ENCODE measurements around the gene KHDC1. TPM values are rescaled to one million over a fixed set of nuclear protein-coding genes. Genes with fewer than 3 reads are reported as not detected.
A peak's percentile ranks its signal among the peaks of the same experiment; 100 is the strongest.
"Not testable (repeated sequence)": the region's sequence is repeated elsewhere in the genome, so short reads cannot be mapped to it uniquely, and the experiment has no call there.

The KHDC1 gene
- total RNA-seq, 1 donor from 2014 or later = 5.2 TPM

- no peak overlapping the region for H3K27ac Mint-ChIP-seq
- intact Hi-C loops (cut with micrococcal nuclease) = loop anchor here (10.0 kb wide), 1 partner anchor 332 kb away; no protein-coding TSS in a partner anchor
Measured at GRCh38 chr6:73282871-73283270, 19.9 kb upstream of the KHDC1 start.

GRCh38 chr6:73281684-73282083, 18.7 kb upstream of the KHDC1 start:
- not testable (repeated sequence) for H3K27me3 Mint-ChIP-seq; H3K4me3 Mint-ChIP-seq; H3K9me3 Mint-ChIP-seq; H3K27ac Mint-ChIP-seq; DNase-seq; H3K4me1 Mint-ChIP-seq; H3K36me3 Mint-ChIP-seq (ENCODE audit: low read depth)
- intact Hi-C loops (cut with micrococcal nuclease) = loop anchor here (10.0 kb wide), 1 partner anchor 333 kb away; no protein-coding TSS in a partner anchor

More at GRCh38 chr6:73282871-73283270, 19.9 kb upstream of the KHDC1 start:
- Mint-ChIP-seq H3K4me3 (no peak overlapping the region), H3K27me3 (no peaks in the 10 kb centered on the region), H3K4me1 (no peaks in the 10 kb centered on the region), H3K9me3 (no peaks in the 10 kb centered on the region), H3K36me3 (ENCODE audit: low read depth) (peaks cover 6% of the 10 kb centered on the region)
- DNase-seq = no peak

- Mint-ChIP-seq H3K4me1 (peaks cover 15% of the 10 kb centered on the region), H3K36me3 (ENCODE audit: low read depth) (peaks cover 33% of the 10 kb centered on the region)
- H3K4me3 Mint-ChIP-seq; H3K27ac Mint-ChIP-seq; intact Hi-C loops (cut with micrococcal nuclease); H3K27me3 Mint-ChIP-seq; DNase-seq; H3K9me3 Mint-ChIP-seq: not testable (repeated sequence)
Measured at GRCh38 chr6:73269296-73269695, 6.3 kb upstream of the KHDC1 start.

GRCh38 chr6:73268896-73269295, 5.9 kb upstream of the KHDC1 start:
- H3K9me3 Mint-ChIP-seq; H3K4me3 Mint-ChIP-seq; DNase-seq; H3K27ac Mint-ChIP-seq; H3K27me3 Mint-ChIP-seq; intact Hi-C loops (cut with micrococcal nuclease): not testable (repeated sequence)
- peaks cover 19% of the 10 kb centered on the region for H3K4me1 Mint-ChIP-seq
- peaks cover 34% of the 10 kb centered on the region for H3K36me3 Mint-ChIP-seq (ENCODE audit: low read depth)

- H3K27ac Mint-ChIP-seq = no peak overlapping the region
- intact Hi-C loops (cut with micrococcal nuclease) = no loop called here
Measured at GRCh38 chr6:73264446-73264845, 1.4 kb upstream of the KHDC1 start.

GRCh38 chr6:73263570-73263909, 544 bp upstream of the KHDC1 start:
- H3K27me3 Mint-ChIP-seq = no peaks in the 10 kb centered on the region
- no peaks in the 10 kb centered on the region for H3K9me3 Mint-ChIP-seq
- H3K36me3 Mint-ChIP-seq (ENCODE audit: low read depth) = peaks cover 30% of the 10 kb centered on the region
- no peak for DNase-seq
- H3K4me3 Mint-ChIP-seq = peak overlapping the region; percentile 86
- peaks cover 29% of the 10 kb centered on the region for H3K4me1 Mint-ChIP-seq
- intact Hi-C loops (cut with micrococcal nuclease) = loop anchor here (2.0 kb wide), 2 partner anchors 45 to 643 kb away; no protein-coding TSS in a partner anchor
- H3K27ac Mint-ChIP-seq = peak overlapping the region; percentile 68

More at GRCh38 chr6:73264446-73264845, 1.4 kb upstream of the KHDC1 start:
- peaks cover 29% of the 10 kb centered on the region for H3K4me1 Mint-ChIP-seq
- no peaks in the 10 kb centered on the region for H3K27me3 Mint-ChIP-seq
- H3K4me3 Mint-ChIP-seq = peak overlapping the region; percentile 86
- no peaks in the 10 kb centered on the region for H3K9me3 Mint-ChIP-seq
- no peak for DNase-seq
- H3K36me3 Mint-ChIP-seq (ENCODE audit: low read depth) = peaks cover 30% of the 10 kb centered on the region

- DNase-seq = no peak
- H3K27me3 Mint-ChIP-seq = no peaks in the 10 kb centered on the region
- no peaks in the 10 kb centered on the region for H3K36me3 Mint-ChIP-seq (ENCODE audit: low read depth)
- peaks cover 8% of the 10 kb centered on the region for H3K4me1 Mint-ChIP-seq
- no peak overlapping the region for H3K27ac Mint-ChIP-seq
- no peaks in the 10 kb centered on the region for H3K9me3 Mint-ChIP-seq
- intact Hi-C loops (cut with micrococcal nuclease) = no loop called here
- no peak overlapping the region for H3K4me3 Mint-ChIP-seq
Measured at GRCh38 chr6:73258721-73259120, 4.3 kb downstream of the KHDC1 start.

- DNase-seq; H3K36me3 Mint-ChIP-seq (ENCODE audit: low read depth); intact Hi-C loops (cut with micrococcal nuclease); H3K4me3 Mint-ChIP-seq; H3K9me3 Mint-ChIP-seq; H3K27me3 Mint-ChIP-seq; H3K27ac Mint-ChIP-seq; H3K4me1 Mint-ChIP-seq: not testable (repeated sequence)
Measured at GRCh38 chr6:73254323-73254722, 8.7 kb downstream of the KHDC1 start.

DNA sequence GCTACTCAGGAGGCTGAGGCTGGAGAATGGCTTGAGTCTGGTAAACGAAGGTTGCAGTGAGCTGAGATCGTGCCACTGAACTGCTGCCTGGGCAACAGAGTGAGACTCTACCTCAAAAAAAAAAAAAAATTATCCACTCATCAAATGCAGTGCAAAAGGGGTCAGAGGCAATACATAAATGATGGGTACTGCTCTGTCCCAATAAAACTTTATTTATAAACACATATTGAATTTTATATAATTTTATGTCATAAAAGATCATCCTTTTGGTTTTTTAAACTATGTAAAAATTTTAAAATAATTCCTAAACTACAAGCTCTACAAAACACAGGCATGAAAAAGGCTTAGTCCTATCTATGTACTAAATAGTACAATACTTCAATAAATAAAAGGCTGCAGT, 10.3 kb downstream of the KHDC1 start:
- H3K9me3 Mint-ChIP-seq = no peaks in the 10 kb centered on the region
- no peak overlapping the region for H3K27ac Mint-ChIP-seq
- H3K4me1 Mint-ChIP-seq = no peaks in the 10 kb centered on the region
- H3K27me3 Mint-ChIP-seq = peaks cover 9% of the 10 kb centered on the region
- H3K4me3 Mint-ChIP-seq = no peak overlapping the region
- no peaks in the 10 kb centered on the region for H3K36me3 Mint-ChIP-seq (ENCODE audit: low read depth)
- intact Hi-C loops (cut with micrococcal nuclease) = no loop called here
- no peak for DNase-seq

- Mint-ChIP-seq H3K4me3 (no peak overlapping the region), H3K9me3 (no peaks in the 10 kb centered on the region), H3K27me3 (peaks cover 15% of the 10 kb centered on the region), H3K36me3 (ENCODE audit: low read depth) (no peaks in the 10 kb centered on the region), H3K4me1 (no peaks in the 10 kb centered on the region), H3K27ac (no peak overlapping the region)
- no peak for DNase-seq
- intact Hi-C loops (cut with micrococcal nuclease) = no loop called here
Measured at GRCh38 chr6:73250016-73250415, 13.0 kb downstream of the KHDC1 start.

- no peaks in the 10 kb centered on the region for H3K4me1 Mint-ChIP-seq
- no peaks in the 10 kb centered on the region for H3K9me3 Mint-ChIP-seq
- peaks cover 20% of the 10 kb centered on the region for H3K27me3 Mint-ChIP-seq
- no peaks in the 10 kb centered on the region for H3K36me3 Mint-ChIP-seq (ENCODE audit: low read depth)
- no peak overlapping the region for H3K27ac Mint-ChIP-seq
- H3K4me3 Mint-ChIP-seq = no peak overlapping the region
- DNase-seq = no peak
- intact Hi-C loops (cut with micrococcal nuclease) = no loop called here
Measured at GRCh38 chr6:73248192-73248903, 14.6 kb downstream of the KHDC1 start.

DNA sequence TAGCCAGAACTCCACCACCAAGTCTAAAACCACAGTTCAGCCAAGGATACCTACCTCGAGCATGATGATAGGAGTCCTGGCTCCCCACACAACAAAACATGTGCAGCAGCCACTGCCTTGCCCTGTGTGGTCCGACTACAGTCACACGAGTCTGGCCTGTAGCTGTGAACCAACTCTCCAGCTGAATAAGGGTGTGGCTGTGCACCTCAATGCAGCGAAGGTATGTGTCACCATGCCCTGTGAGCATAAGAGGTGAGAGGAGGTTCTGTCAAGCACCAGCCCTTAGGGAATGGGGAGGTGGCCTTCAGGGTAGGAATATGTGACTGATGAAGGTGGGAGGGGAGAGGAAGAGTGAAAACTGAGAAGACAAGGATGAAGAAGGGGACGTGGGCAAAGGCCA, 21.0 kb downstream of the KHDC1 start:
- Mint-ChIP-seq H3K9me3 (no peaks in the 10 kb centered on the region), H3K4me3 (no peak overlapping the region), H3K27ac (no peak overlapping the region), H3K36me3 (ENCODE audit: low read depth) (no peaks in the 10 kb centered on the region), H3K27me3 (peaks cover 11% of the 10 kb centered on the region), H3K4me1 (no peaks in the 10 kb centered on the region)
- intact Hi-C loops (cut with micrococcal nuclease) = no loop called here
- DNase-seq = no peak

- Mint-ChIP-seq H3K36me3 (ENCODE audit: low read depth) (no peaks in the 10 kb centered on the region), H3K4me3 (no peak overlapping the region), H3K9me3 (no peaks in the 10 kb centered on the region), H3K27ac (no peak overlapping the region), H3K4me1 (no peaks in the 10 kb centered on the region), H3K27me3 (peaks cover 8% of the 10 kb centered on the region)
- DNase-seq = no peak
- intact Hi-C loops (cut with micrococcal nuclease) = no loop called here
Measured at GRCh38 chr6:73240730-73241129, 22.3 kb downstream of the KHDC1 start.

DNA sequence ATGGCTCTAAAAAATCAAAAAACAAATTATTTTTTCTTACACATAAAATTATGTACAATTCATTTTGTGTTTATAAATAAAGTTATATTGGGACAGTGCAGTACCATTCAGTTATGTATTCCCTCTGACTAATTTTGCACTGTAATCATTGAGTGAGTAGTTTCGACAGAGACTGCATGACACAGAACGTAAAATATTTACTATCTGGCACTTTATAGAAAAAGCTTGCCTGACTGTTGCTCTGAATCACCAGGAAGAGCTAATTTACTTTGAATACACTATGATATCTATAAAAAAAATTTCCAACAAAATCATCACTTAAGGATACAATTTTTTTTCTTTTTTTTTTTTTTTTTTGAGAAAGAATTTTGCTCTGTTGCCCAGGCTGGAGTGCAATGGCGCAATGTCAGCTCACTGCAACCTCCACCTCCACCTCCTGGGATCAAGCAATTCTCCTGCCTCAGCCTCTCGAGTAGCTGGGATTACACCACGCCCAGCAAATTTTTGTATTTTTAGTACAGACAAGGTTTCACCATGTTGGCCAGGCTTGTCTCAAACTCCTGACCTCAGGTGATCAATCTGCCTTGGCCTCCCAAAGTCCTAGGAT, 26.7 kb downstream of the KHDC1 start:
- Mint-ChIP-seq H3K4me1 (no peaks in the 10 kb centered on the region), H3K27ac (no peak overlapping the region), H3K4me3 (no peak overlapping the region), H3K27me3 (no peaks in the 10 kb centered on the region), H3K36me3 (ENCODE audit: low read depth) (no peaks in the 10 kb centered on the region), H3K9me3 (no peaks in the 10 kb centered on the region)
- intact Hi-C loops (cut with micrococcal nuclease) = no loop called here
- DNase-seq = no peak
